H9 (cell line): ENCODE results near the gene M6PR. TPM values are rescaled to one million over a fixed set of nuclear protein-coding genes. Genes with fewer than 3 reads are reported as not detected.

ENCODE experiments used
- DNase-seq: peaks from one replicate; pipeline ENCODE4 v3.0.0-alpha.2; 2017
- H2AFZ ChIP-seq: one replicate; pipeline ENCODE4 v1.6.1; 2013; ENCODE audit warnings: mild to moderate bottlenecking, low read length, control low read depth, moderate library complexity
- H2AK5ac ChIP-seq: 2 replicates; pipeline ENCODE4 v1.6.1; 2013; ENCODE audit warnings: low read length, control low read depth, mixed read lengths; ENCODE audit not compliant: insufficient read length
- H2BK120ac ChIP-seq: one replicate; pipeline ENCODE4 v1.6.1; 2013; ENCODE audit warnings: low read depth, mild to moderate bottlenecking, low read length, control low read depth, inconsistent platforms; ENCODE audit not compliant: poor library complexity, severe bottlenecking
- H2BK12ac ChIP-seq: 2 replicates; pipeline ENCODE4 v1.6.1; 2013; ENCODE audit warnings: low read length, control low read depth, mixed read lengths, low read depth; ENCODE audit not compliant: insufficient read length
- H2BK15ac ChIP-seq: 2 replicates; pipeline ENCODE4 v1.6.1; 2013; ENCODE audit warnings: low read depth, low read length, control low read depth
- H2BK20ac ChIP-seq: one replicate; pipeline ENCODE4 v1.6.1; 2013; ENCODE audit warnings: low read depth, mild to moderate bottlenecking, low read length, control low read depth, inconsistent platforms; ENCODE audit not compliant: poor library complexity, severe bottlenecking
- H2BK5ac ChIP-seq: 2 replicates; pipeline ENCODE4 v1.6.1; 2013; ENCODE audit warnings: low read length, control low read depth, mixed read lengths; ENCODE audit not compliant: insufficient read length
- H3K14ac ChIP-seq: 2 replicates; pipeline ENCODE4 v1.6.1; 2013; ENCODE audit warnings: low read length, control low read depth; ENCODE audit not compliant: insufficient read depth
- H3K18ac ChIP-seq: 2 replicates; pipeline ENCODE4 v1.6.1; 2013; ENCODE audit warnings: low read depth, mild to moderate bottlenecking, mixed read lengths, low read length, control low read depth; ENCODE audit not compliant: insufficient read length
- H3K23ac ChIP-seq: 2 replicates; pipeline ENCODE4 v1.6.1; 2013; ENCODE audit warnings: low read length, control low read depth, mixed read lengths, low read depth; ENCODE audit not compliant: insufficient read length
- H3K23me2 ChIP-seq: 2 replicates; pipeline ENCODE4 v1.6.1; 2013; ENCODE audit warnings: low read depth, mild to moderate bottlenecking, mixed read lengths, low read length, control low read depth; ENCODE audit not compliant: insufficient read length, poor library complexity, severe bottlenecking
- H3K27ac ChIP-seq: 2 replicates; pipeline ENCODE4 v1.5.1; 2013; ENCODE audit warnings: low read length, control low read depth, mixed read lengths, low read depth; ENCODE audit not compliant: insufficient read length
- H3K27me3 ChIP-seq: 2 replicates; pipeline ENCODE4 v1.6.1; 2013; ENCODE audit warnings: low read length, control low read depth, inconsistent platforms; ENCODE audit not compliant: insufficient read depth
- H3K4ac ChIP-seq: 2 replicates; pipeline ENCODE4 v1.6.1; 2013; ENCODE audit warnings: low read depth, mild to moderate bottlenecking, control low read depth, inconsistent platforms, low read length, moderate library complexity
- H3K4me1 ChIP-seq: 2 replicates; pipeline ENCODE4 v1.6.1; 2013; ENCODE audit warnings: low read length, control low read depth, inconsistent platforms; ENCODE audit not compliant: insufficient read depth
- H3K4me2 ChIP-seq: 2 replicates; pipeline ENCODE4 v1.6.1; 2013; ENCODE audit warnings: low read length, control low read depth, mixed read lengths; ENCODE audit not compliant: insufficient read length, insufficient read depth
- H3K56ac ChIP-seq: 2 replicates; pipeline ENCODE4 v1.6.1; 2013; ENCODE audit warnings: low read depth, mild to moderate bottlenecking, mixed read lengths, low read length, control low read depth; ENCODE audit not compliant: insufficient read length
- H3K79me1 ChIP-seq: 2 replicates; pipeline ENCODE4 v1.6.1; 2013; ENCODE audit warnings: low read depth, mild to moderate bottlenecking, moderate library complexity, low read length, control low read depth, inconsistent platforms; ENCODE audit not compliant: insufficient read depth, poor library complexity, severe bottlenecking
- H3K79me2 ChIP-seq: 2 replicates; pipeline ENCODE4 v1.6.1; 2013; ENCODE audit warnings: low read length, control low read depth, inconsistent platforms; ENCODE audit not compliant: insufficient read depth
- H3K9ac ChIP-seq: 2 replicates; pipeline ENCODE4 v1.6.1; 2013; ENCODE audit warnings: low read length, control low read depth, mixed read lengths; ENCODE audit not compliant: insufficient read length; ENCODE audit errors: extremely low read depth
- H3K9me3 ChIP-seq: one replicate; pipeline ENCODE4 v1.6.1; 2013; ENCODE audit warnings: low read depth, low read length, inconsistent platforms; ENCODE audit not compliant: control insufficient read depth
- H3T11ph ChIP-seq: one replicate; pipeline ENCODE4 v1.6.1; 2013; ENCODE audit warnings: mild to moderate bottlenecking, low read length, control low read depth, inconsistent platforms
- H4K20me1 ChIP-seq: one replicate; pipeline ENCODE4 v1.6.1; 2013; ENCODE audit not compliant: control insufficient read depth, insufficient read length, insufficient read depth
- H4K5ac ChIP-seq: 2 replicates; pipeline ENCODE4 v1.6.1; 2013; ENCODE audit warnings: low read depth, mild to moderate bottlenecking, mixed read lengths, low read length, control low read depth; ENCODE audit not compliant: insufficient read length
- H4K8ac ChIP-seq: replicated peaks from 2 replicates; pipeline ENCODE4 v1.6.1; 2013; ENCODE audit warnings: low read length, control low read depth, mixed read lengths, low read depth; ENCODE audit not compliant: insufficient read length
- H4K91ac ChIP-seq: 2 replicates; pipeline ENCODE4 v1.6.1; 2013; ENCODE audit warnings: low read depth, mild to moderate bottlenecking, moderate library complexity, mixed read lengths, low read length, control low read depth; ENCODE audit not compliant: insufficient read length
- H3K27ac Mint-ChIP-seq, 3 experiments: 2 replicates in 2 of 3; 3 replicates in 1 of 3; pipeline ENCODE4 v1.8.0; 2020 to 2021; ENCODE audit warnings: mixed read lengths in 3 of 3, mild to moderate bottlenecking in 1 of 3, moderate library complexity in 1 of 3
- H3K27me3 Mint-ChIP-seq: 2 replicates; pipeline ENCODE4 v1.8.0; 2021; ENCODE audit warnings: low read depth, mild to moderate bottlenecking, moderate library complexity, mixed read lengths
- H3K36me3 Mint-ChIP-seq, 3 experiments: 2 replicates in 2 of 3; 3 replicates in 1 of 3; pipeline ENCODE4 v1.8.0; 2020 to 2021; ENCODE audit warnings: low read depth in 3 of 3, mixed read lengths in 3 of 3; ENCODE audit not compliant: insufficient read depth in 1 of 3
- H3K4me1 Mint-ChIP-seq, 2 experiments: 2 replicates each; pipeline ENCODE4 v1.8.0; 2020; ENCODE audit warnings: mixed read lengths in 2 of 2
- H3K4me3 Mint-ChIP-seq, 2 experiments: 2 replicates in 1 of 2; 3 replicates in 1 of 2; pipeline ENCODE4 v1.8.0; 2020 to 2021; ENCODE audit warnings: mild to moderate bottlenecking in 2 of 2, mixed read lengths in 2 of 2, moderate library complexity in 1 of 2
- H3K9me3 Mint-ChIP-seq, 2 experiments: 2 replicates in 1 of 2; 3 replicates in 1 of 2; pipeline ENCODE4 v1.8.0; 2020; ENCODE audit warnings: mild to moderate bottlenecking in 2 of 2, mixed read lengths in 2 of 2, moderate library complexity in 1 of 2
- CTCF ChIP-seq: fragments of 200-600 bp; sonication (generic); conservative IDR thresholded peaks from 3 replicates; pipeline ENCODE4 v1.8.0; 2021; ENCODE audit warnings: antibody characterized with exemption, mild to moderate bottlenecking
- WGBS: extraction: QIAGEN DNeasy Blood & Tissue Kit; methylation state at CpG from one replicate; pipeline ENCODE4 v1.1.7; 2013; ENCODE audit warnings: missing lambda C conversion rate, low lambda C conversion rate, mixed read lengths; ENCODE audit not compliant: insufficient read length; ENCODE audit errors: extremely low coverage; 5-methylcytosine and 5-hydroxymethylcytosine counted together
- total RNA-seq: library from RNA; stranded (reverse); gene quantifications from 2 replicates; pipeline ENCODE4 v1.2.1, GENCODE V29; 2021

Gene M6PR
- total RNA-seq, 1 experiment from 2014 or later = 163 TPM

GRCh38 chr12:8917031-8917430, 32.4 kb downstream of the M6PR start:
- no peak overlapping the region for H4K8ac ChIP-seq
- TF ChIP-seq CTCF = no peak
- no peak overlapping the region for H2BK120ac ChIP-seq
- no peak overlapping the region for H2AFZ ChIP-seq
- Mint-ChIP-seq H3K4me1 (peaks cover 27 to 38% of the 10 kb centered on the region in 2 experiments), H3K4me3 (no peak overlapping the region), H3K27ac (no peak overlapping the region), H3K27me3 (no peaks in the 10 kb centered on the region), H3K36me3 (peaks cover 28 to 37% (median 33%) of the 10 kb centered on the region in 3 experiments; a peak in 6 of 7 replicates), H3K9me3 (peaks cover 0 to 3% of the 10 kb centered on the region in 2 experiments; a peak in 1 of 5 replicates)
- no peak overlapping the region for H4K91ac ChIP-seq
- H2BK5ac ChIP-seq = no peak overlapping the region
- no peak overlapping the region for H3T11ph ChIP-seq
- H3K79me1 ChIP-seq = peaks cover 4% of the 10 kb centered on the region
- no peak overlapping the region for H3K18ac ChIP-seq
- no peak overlapping the region for H3K56ac ChIP-seq
- H2BK15ac ChIP-seq = no peak overlapping the region
- no peak overlapping the region for H3K23ac ChIP-seq
- H2BK20ac ChIP-seq = no peak overlapping the region
- H3K4me2 ChIP-seq = peak overlapping the region; percentile 91
- peaks cover 2% of the 10 kb centered on the region; the same call in 1 of the 2 replicates for H3K4me1 ChIP-seq
- no peaks in the 10 kb centered on the region for H4K20me1 ChIP-seq
- peaks cover 51% of the 10 kb centered on the region for H3K79me2 ChIP-seq
- H4K5ac ChIP-seq = no peak overlapping the region
- no peak overlapping the region for H2BK12ac ChIP-seq
- peak overlapping the region; percentile 96 for H3K9ac ChIP-seq
- H2AK5ac ChIP-seq = no peak overlapping the region
- no peaks in the 10 kb centered on the region for H3K27me3 ChIP-seq
- no CpG with 5 or more reads among the region's 3 CpGs for WGBS
- H3K4ac ChIP-seq = no peak overlapping the region
- H3K9me3 ChIP-seq = no peaks in the 10 kb centered on the region
- DNase-seq = no peak
- H3K14ac ChIP-seq = no peak overlapping the region
- H3K23me2 ChIP-seq = peaks cover 5% of the 10 kb centered on the region
- H3K27ac ChIP-seq = no peak overlapping the region
